ENCODE measurements around the gene AAGAB. TPM values are rescaled to one million over a fixed set of nuclear protein-coding genes. Genes with fewer than 3 reads are reported as not detected.
"Not testable (repeated sequence)": the region's sequence is repeated elsewhere in the genome, so short reads cannot be mapped to it uniquely, and the experiment has no call there.

AAGAB gene
- total and polyA plus RNA-seq, 4 donors, result 40.9 to 47.6 (median 42.9) TPM

GRCh38 chr15:67161412-67161811, 93.0 kb downstream of the AAGAB start:
- H3K4me3 ChIP-seq (ENCODE audit: low read depth, low read length), result no peak overlapping the region
- peaks cover 39% of the 10 kb centered on the region for H3K4me1 ChIP-seq (ENCODE audit: control insufficient read depth, insufficient read depth, low read length)
- no peak overlapping the region for H3K27ac ChIP-seq (ENCODE audit: low read depth, low read length)
- WGBS (ENCODE audit: insufficient coverage), result 82% methylated on average over 3 of the region's 5 CpGs
- DNase-seq (ENCODE audit: low read depth in 4 of 6, low spot score in 6 of 6), result no peak
- H3K36me3 ChIP-seq (ENCODE audit: control insufficient read depth, insufficient read depth, low read length), result peaks cover 10% of the 10 kb centered on the region
- H3K9me3 ChIP-seq (ENCODE audit: control insufficient read depth, insufficient read depth, low read length), result no peaks in the 10 kb centered on the region
- H3K27me3 ChIP-seq (ENCODE audit: control insufficient read depth, insufficient read depth, low read length), result no peaks in the 10 kb centered on the region

DNA sequence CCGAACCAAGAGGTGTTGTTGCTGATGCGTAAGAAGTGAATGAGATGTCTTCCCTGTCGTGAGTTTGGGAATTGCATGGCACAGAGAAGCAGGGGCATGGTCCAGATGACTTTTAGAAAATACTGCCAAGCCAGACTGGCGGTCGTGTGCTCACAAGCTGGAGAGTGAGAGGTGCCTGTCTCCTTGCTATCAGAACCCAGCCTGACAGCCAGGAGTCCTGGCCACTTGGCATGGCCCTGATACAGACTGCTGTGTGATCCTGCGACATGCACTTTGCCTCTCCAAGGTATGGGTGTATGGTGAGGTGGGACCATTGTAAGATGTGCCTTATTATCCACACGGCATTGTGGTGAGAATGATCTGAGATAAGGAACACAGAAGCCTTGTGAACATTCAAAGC, 96.1 kb downstream of the AAGAB start:
- H3K4me1 ChIP-seq (ENCODE audit: control insufficient read depth, insufficient read depth, low read length), result peaks cover 17% of the 10 kb centered on the region
- DNase-seq (ENCODE audit: low read depth in 4 of 6, low spot score in 6 of 6), result no peak
- 72% methylated on average over 7 of the region's 7 CpGs for WGBS (ENCODE audit: insufficient coverage)

DNA sequence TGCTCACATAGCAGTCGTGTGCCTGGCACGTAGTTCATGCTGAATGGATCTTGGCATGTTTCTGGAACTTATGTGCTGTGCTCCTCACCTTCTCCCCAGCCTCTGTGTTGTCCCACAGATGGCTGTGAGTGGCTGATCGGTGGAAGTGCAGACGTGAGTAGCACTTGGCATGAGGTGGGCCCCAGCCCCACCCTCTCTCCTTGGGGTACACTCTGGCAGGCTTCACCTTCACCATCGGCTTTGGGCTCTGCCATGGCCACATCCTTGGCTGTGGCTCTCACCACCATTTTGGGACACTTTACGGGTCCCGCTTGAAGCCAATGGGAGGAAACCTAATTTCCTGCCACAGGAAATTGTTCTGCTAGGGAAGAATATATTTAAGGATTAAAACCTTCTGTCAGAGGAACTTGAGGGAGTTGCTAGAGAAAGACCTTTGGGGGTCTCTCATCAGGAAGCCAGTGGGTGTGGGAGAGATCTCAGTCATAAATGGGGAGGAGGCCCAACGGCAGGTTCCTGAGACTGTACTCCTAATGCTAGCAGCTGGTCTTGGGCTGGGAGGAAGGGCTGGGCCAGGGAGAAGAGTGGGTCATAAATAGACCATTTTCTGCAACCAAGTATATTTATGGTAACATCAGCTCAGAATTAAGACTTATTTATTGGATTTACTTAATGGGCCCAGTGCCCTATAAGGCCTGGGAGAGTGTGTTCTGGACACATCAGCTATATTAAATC, 96.8 kb downstream of the AAGAB start:
- H3K27me3 ChIP-seq (ENCODE audit: control insufficient read depth, insufficient read depth, low read length), result no peaks in the 10 kb centered on the region
- 77% methylated on average over 8 of the region's 8 CpGs for WGBS (ENCODE audit: insufficient coverage)
- no peaks in the 10 kb centered on the region for H3K9me3 ChIP-seq (ENCODE audit: control insufficient read depth, insufficient read depth, low read length)
- H3K27ac ChIP-seq (ENCODE audit: low read depth, low read length), result no peak overlapping the region
- no peak for DNase-seq (ENCODE audit: low read depth in 4 of 6, low spot score in 6 of 6)
- H3K4me3 ChIP-seq (ENCODE audit: low read depth, low read length), result no peak overlapping the region
- no peaks in the 10 kb centered on the region for H3K36me3 ChIP-seq (ENCODE audit: control insufficient read depth, insufficient read depth, low read length)
- peaks cover 17% of the 10 kb centered on the region for H3K4me1 ChIP-seq (ENCODE audit: control insufficient read depth, insufficient read depth, low read length)

More for the DNA sequence above, 96.1 kb downstream of the AAGAB start:
- H3K4me3 ChIP-seq (ENCODE audit: low read depth, low read length), result no peak overlapping the region
- no peak overlapping the region for H3K27ac ChIP-seq (ENCODE audit: low read depth, low read length)
- H3K36me3 ChIP-seq (ENCODE audit: control insufficient read depth, insufficient read depth, low read length), result no peaks in the 10 kb centered on the region
- H3K9me3 ChIP-seq (ENCODE audit: control insufficient read depth, insufficient read depth, low read length), result no peaks in the 10 kb centered on the region
- no peaks in the 10 kb centered on the region for H3K27me3 ChIP-seq (ENCODE audit: control insufficient read depth, insufficient read depth, low read length)

DNA sequence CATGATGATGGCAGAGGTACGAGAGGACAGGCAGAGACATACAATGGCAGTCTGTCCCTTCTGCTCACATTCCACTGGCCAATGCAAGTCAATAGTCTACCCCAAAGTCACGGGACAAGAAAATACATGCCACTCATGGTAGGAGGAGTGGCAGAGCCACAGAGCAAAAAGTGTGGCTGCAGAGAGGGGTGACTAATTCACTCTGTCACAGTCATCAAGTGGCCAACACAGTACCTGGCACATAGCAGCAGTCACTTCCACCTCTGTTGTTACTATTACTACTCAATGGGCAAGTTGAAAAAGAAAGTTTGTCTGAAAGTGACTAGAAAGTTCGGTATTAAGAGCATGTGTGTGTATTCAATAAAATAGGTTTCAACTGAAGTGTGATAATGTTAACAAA, 97.6 kb downstream of the AAGAB start:
- Histone ChIP-seq H3K4me1 (ENCODE audit: control insufficient read depth, insufficient read depth, low read length) (peaks cover 12% of the 10 kb centered on the region), H3K36me3 (ENCODE audit: control insufficient read depth, insufficient read depth, low read length) (no peaks in the 10 kb centered on the region), H3K27me3 (ENCODE audit: control insufficient read depth, insufficient read depth, low read length) (no peaks in the 10 kb centered on the region), H3K4me3 (ENCODE audit: low read depth, low read length) (no peak overlapping the region), H3K27ac (ENCODE audit: low read depth, low read length) (no peak overlapping the region), H3K9me3 (ENCODE audit: control insufficient read depth, insufficient read depth, low read length) (no peaks in the 10 kb centered on the region)
- no peak for DNase-seq (ENCODE audit: low read depth in 4 of 6, low spot score in 6 of 6)
- no CpG with 5 or more reads among the region's 3 CpGs for WGBS (ENCODE audit: insufficient coverage)

DNA sequence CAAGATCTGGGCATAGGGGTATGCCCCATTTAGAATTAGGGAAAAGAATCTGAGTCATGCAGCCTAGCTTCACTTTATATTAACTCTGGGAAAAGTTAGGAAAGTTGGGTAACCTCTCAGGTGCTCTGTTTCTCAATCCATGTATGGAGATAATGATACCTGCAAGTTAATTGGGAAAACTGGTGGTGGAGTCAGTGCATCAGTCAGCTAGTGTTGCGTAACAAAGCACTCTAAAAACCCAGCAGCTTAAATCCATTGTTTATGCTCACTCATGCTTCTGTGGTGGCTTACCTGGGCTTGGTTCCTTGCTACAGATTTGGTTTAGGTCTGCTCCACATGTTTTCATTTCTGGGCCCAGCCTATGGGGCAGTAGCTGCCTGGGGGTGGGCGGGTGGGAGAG, 98.0 kb downstream of the AAGAB start:
- no peak for DNase-seq (ENCODE audit: low read depth in 4 of 6, low spot score in 6 of 6)
- H3K4me1 ChIP-seq (ENCODE audit: control insufficient read depth, insufficient read depth, low read length), result peaks cover 10% of the 10 kb centered on the region
- H3K27me3 ChIP-seq (ENCODE audit: control insufficient read depth, insufficient read depth, low read length), result no peaks in the 10 kb centered on the region
- no peaks in the 10 kb centered on the region for H3K36me3 ChIP-seq (ENCODE audit: control insufficient read depth, insufficient read depth, low read length)
- H3K27ac ChIP-seq (ENCODE audit: low read depth, low read length), result no peak overlapping the region
- no peak overlapping the region for H3K4me3 ChIP-seq (ENCODE audit: low read depth, low read length)
- WGBS (ENCODE audit: insufficient coverage), result no CpG with 5 or more reads among the region's 2 CpGs
- H3K9me3 ChIP-seq (ENCODE audit: control insufficient read depth, insufficient read depth, low read length), result no peaks in the 10 kb centered on the region

DNA sequence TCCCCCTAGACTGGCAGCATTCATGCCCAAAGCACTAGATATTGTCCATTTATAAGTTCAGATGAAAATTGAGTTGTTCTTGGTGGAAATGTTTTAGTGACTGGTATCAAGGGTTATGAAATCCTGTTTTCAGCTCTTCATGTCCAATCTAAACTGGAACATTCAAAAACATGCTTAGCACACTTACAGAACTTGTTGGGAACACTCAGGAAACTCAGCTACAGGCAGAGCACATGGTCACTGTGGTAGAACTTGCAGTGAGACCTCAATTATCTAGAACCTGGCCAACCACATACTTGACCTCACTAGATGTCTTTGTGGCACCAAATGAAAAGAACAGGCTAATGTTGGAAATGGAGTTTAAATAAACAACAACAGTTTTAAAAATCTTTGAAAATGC, 100.2 kb downstream of the AAGAB start:
- no peaks in the 10 kb centered on the region for H3K36me3 ChIP-seq (ENCODE audit: control insufficient read depth, insufficient read depth, low read length)
- no peaks in the 10 kb centered on the region for H3K27me3 ChIP-seq (ENCODE audit: control insufficient read depth, insufficient read depth, low read length)
- no peaks in the 10 kb centered on the region for H3K9me3 ChIP-seq (ENCODE audit: control insufficient read depth, insufficient read depth, low read length)
- H3K27ac ChIP-seq (ENCODE audit: low read depth, low read length), result no peak overlapping the region
- H3K4me1 ChIP-seq (ENCODE audit: control insufficient read depth, insufficient read depth, low read length), result peaks cover 19% of the 10 kb centered on the region
- no peak overlapping the region for H3K4me3 ChIP-seq (ENCODE audit: low read depth, low read length)
- DNase-seq (ENCODE audit: low read depth in 4 of 6, low spot score in 6 of 6), result no peak

- not testable (repeated sequence) for H3K9me3 ChIP-seq (ENCODE audit: control insufficient read depth, insufficient read depth, low read length); H3K27ac ChIP-seq (ENCODE audit: low read depth, low read length); H3K27me3 ChIP-seq (ENCODE audit: control insufficient read depth, insufficient read depth, low read length); H3K4me3 ChIP-seq (ENCODE audit: low read depth, low read length); DNase-seq (ENCODE audit: low read depth in 4 of 6, low spot score in 6 of 6); H3K36me3 ChIP-seq (ENCODE audit: control insufficient read depth, insufficient read depth, low read length)
- 77% methylated on average over 6 of the region's 6 CpGs for WGBS (ENCODE audit: insufficient coverage)
- peaks cover 19% of the 10 kb centered on the region for H3K4me1 ChIP-seq (ENCODE audit: control insufficient read depth, insufficient read depth, low read length)
Measured at GRCh38 chr15:67153044-67153443, 101.4 kb downstream of the AAGAB start.

- WGBS (ENCODE audit: insufficient coverage), result 43% methylated on average over 1 of the region's 1 CpG
- Histone ChIP-seq H3K4me3 (ENCODE audit: low read depth, low read length) (no peak overlapping the region), H3K36me3 (ENCODE audit: control insufficient read depth, insufficient read depth, low read length) (no peaks in the 10 kb centered on the region), H3K27me3 (ENCODE audit: control insufficient read depth, insufficient read depth, low read length) (no peaks in the 10 kb centered on the region), H3K9me3 (ENCODE audit: control insufficient read depth, insufficient read depth, low read length) (no peaks in the 10 kb centered on the region), H3K27ac (ENCODE audit: low read depth, low read length) (no peak overlapping the region), H3K4me1 (ENCODE audit: control insufficient read depth, insufficient read depth, low read length) (peaks cover 19% of the 10 kb centered on the region)
- DNase-seq (ENCODE audit: low read depth in 4 of 6, low spot score in 6 of 6), result no peak
Measured at GRCh38 chr15:67152429-67152828, 102.0 kb downstream of the AAGAB start.

Other genes starting within 250 kb of the AAGAB start
- 10 to 100 TPM; 15.9 to 33.3 TPM for gene SMAD3, start 189.1 kb downstream of the AAGAB start, total RNA-seq
- gene SMAD3, start 189.1 kb downstream of the AAGAB start, polyA plus RNA-seq (ENCODE audit: insufficient read length in 2 of 2), result 10 to 100 TPM; 24.7 to 25.0 TPM
- gene IQCH, start 125 bp upstream of the AAGAB start, total RNA-seq, result 1 to 10 TPM; 6.1 to 9.0 TPM
- 1 to 10 TPM; 2.4 to 3.4 TPM for gene IQCH, start 125 bp upstream of the AAGAB start, polyA plus RNA-seq (ENCODE audit: insufficient read length in 2 of 2)